Measurements from ENCODE around the gene NCOA4.

Gene NCOA4

GRCh38 chr10:46014683-46015405, 15.6 kb downstream of the NCOA4 start:
- TF ChIP-seq, protein P1, sequence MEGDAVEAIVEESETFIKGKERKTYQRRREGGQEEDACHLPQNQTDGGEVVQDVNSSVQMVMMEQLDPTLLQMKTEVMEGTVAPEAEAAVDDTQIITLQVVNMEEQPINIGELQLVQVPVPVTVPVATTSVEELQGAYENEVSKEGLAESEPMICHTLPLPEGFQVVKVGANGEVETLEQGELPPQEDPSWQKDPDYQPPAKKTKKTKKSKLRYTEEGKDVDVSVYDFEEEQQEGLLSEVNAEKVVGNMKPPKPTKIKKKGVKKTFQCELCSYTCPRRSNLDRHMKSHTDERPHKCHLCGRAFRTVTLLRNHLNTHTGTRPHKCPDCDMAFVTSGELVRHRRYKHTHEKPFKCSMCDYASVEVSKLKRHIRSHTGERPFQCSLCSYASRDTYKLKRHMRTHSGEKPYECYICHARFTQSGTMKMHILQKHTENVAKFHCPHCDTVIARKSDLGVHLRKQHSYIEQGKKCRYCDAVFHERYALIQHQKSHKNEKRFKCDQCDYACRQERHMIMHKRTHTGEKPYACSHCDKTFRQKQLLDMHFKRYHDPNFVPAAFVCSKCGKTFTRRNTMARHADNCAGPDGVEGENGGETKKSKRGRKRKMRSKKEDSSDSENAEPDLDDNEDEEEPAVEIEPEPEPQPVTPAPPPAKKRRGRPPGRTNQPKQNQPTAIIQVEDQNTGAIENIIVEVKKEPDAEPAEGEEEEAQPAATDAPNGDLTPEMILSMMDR (IDR thresholded peaks at IDR 0.05; ENCODE audit: low read depth, low read length), result no peak
- in situ Hi-C loops (cut with HindIII; ENCODE audit: low sequenced_read_pairs), result no loop called here

DNA sequence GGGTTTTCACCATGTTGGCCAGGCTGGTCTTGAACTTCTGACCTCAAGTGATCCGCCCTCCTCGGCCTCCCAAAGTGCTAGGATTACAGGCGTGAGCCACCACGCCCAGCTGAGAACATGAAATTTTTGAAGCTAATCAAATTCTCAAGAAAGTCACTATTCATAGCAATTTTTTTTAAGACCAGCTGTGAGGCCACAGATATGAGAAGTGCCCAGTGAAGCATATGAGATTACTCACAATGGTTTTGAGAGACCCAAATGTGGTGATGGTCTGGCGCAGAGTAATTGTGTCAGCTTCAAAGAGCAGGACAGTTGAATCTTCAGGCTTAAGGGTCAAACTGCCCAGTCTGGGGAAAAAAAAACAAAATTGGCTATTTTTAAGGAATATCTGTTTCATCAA, 16.2 kb downstream of the NCOA4 start:
- DNase-seq (ENCODE audit: low read depth, low spot score), result no peak
- no peak overlapping the region for H3K4me3 ChIP-seq (ENCODE audit: low read depth, low read length)
- TF ChIP-seq, protein P1 (IDR thresholded peaks at IDR 0.05; ENCODE audit: low read depth, low read length), result no peak
- in situ Hi-C loops (cut with HindIII; ENCODE audit: low sequenced_read_pairs), result no loop called here

More at GRCh38 chr10:46014683-46015405, 15.6 kb downstream of the NCOA4 start:
- DNase-seq (ENCODE audit: low read depth, low spot score), result peak; percentile 41
- H3K4me3 ChIP-seq (ENCODE audit: low read depth, low read length), result no peak overlapping the region

DNA sequence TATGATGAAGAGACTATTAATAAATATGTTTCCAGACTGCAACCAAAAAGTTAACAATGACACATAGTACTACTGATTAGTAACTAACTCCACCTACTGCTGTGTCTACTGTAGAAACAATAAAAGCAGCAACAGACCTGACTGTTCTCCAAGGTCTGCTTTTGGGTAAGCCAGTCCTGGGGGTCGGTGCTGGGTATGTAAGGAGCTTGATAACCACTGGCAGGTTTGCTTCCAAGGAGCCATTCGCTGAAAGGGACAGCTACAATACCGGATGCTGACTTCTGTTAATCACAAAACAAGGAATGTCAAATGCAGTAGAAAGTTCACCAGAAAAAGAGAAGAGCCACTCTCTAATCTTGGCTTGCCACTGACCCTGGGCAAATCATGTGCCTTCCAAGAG, 17.7 kb downstream of the NCOA4 start:
- TF ChIP-seq, protein P1 (IDR thresholded peaks at IDR 0.05; ENCODE audit: low read depth, low read length), result no peak
- in situ Hi-C loops (cut with HindIII; ENCODE audit: low sequenced_read_pairs), result no loop called here
- no peak for DNase-seq (ENCODE audit: low read depth, low spot score)
- no peak overlapping the region for H3K4me3 ChIP-seq (ENCODE audit: low read depth, low read length)

DNA sequence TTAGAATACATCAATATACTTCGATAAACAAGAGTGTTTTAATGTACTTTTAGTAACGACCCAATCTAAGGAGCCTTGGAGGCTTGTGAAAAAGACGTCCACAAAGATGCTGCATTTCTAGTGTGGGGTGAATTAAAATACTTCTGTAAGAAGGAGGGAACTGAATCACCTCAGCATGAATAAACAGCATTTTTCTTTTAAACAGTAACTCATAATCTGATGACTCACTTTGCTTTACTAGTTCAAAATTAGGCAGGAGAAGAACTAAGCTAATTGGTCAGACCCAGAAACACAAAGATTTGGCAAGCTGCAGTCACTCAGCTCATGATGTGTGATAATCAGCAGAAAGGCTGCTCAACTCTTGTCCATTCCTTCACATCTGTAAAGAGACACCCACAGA, 24.2 kb downstream of the NCOA4 start:
- in situ Hi-C loops (cut with HindIII; ENCODE audit: low sequenced_read_pairs), result no loop called here
- DNase-seq (ENCODE audit: low read depth, low spot score), result peak; percentile 48

DNA sequence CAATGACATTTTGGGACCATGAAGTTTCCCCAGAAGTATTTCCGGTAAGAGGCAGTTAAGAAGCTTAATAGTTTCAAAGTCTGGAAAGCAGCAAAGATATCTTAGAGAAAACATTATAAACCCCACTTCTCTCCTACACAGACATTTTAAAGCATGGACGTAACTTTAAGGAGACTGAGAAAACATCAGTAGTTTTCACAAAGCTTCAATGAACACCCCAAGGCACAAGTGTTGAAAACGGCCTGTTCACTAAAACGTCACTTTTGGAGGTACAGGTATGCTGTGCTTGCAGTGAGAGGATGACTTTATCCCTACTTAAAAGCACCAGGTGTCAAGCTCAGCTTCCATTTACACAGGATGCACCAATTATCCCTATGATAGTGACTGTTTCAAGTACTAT, 25.0 kb downstream of the NCOA4 start:
- no peak overlapping the region for H3K4me3 ChIP-seq (ENCODE audit: low read depth, low read length)
- TF ChIP-seq, protein P1 (IDR thresholded peaks at IDR 0.05; ENCODE audit: low read depth, low read length), result no peak
- in situ Hi-C loops (cut with HindIII; ENCODE audit: low sequenced_read_pairs), result no loop called here
- no peak for DNase-seq (ENCODE audit: low read depth, low spot score)

More for the DNA sequence above, 24.2 kb downstream of the NCOA4 start:
- H3K4me3 ChIP-seq (ENCODE audit: low read depth, low read length), result no peak overlapping the region
- TF ChIP-seq, protein P1 (IDR thresholded peaks at IDR 0.05; ENCODE audit: low read depth, low read length), result no peak

- no peak overlapping the region for H3K4me3 ChIP-seq (ENCODE audit: low read depth, low read length)
- in situ Hi-C loops (cut with HindIII; ENCODE audit: low sequenced_read_pairs), result no loop called here
- DNase-seq (ENCODE audit: low read depth, low spot score), result no peak
- TF ChIP-seq, protein P1 (IDR thresholded peaks at IDR 0.05; ENCODE audit: low read depth, low read length), result no peak
Measured at GRCh38 chr10:46004963-46005362, 25.5 kb downstream of the NCOA4 start.
